Vagina (tissue), 2 donors: Measurements from ENCODE around the gene CCDC197.

Experiments used
- CTCF ChIP-seq, 3 experiments: fragments of 450-650 bp in 2 of 3; fragments of 200-600 bp in 1 of 3; sonication (generic) in 1 of 3; IDR thresholded peaks; one replicate each; pipeline ENCODE4 v1.5.1; 2017 to 2019; ENCODE audit warnings: antibody characterized with exemption in 3 of 3, mild to moderate bottlenecking in 2 of 3, moderate library complexity in 2 of 3
- POLR2A ChIP-seq, 2 donors: fragments of 450-650 bp; IDR thresholded peaks; one replicate each; pipeline ENCODE4 v1.6.1; 2017; ENCODE audit warnings: antibody characterized with exemption in 2 of 2, mild to moderate bottlenecking in 2 of 2, moderate library complexity in 2 of 2
- POLR2AphosphoS5 ChIP-seq, 2 donors: sonication (generic); formaldehyde crosslinking; IDR thresholded peaks; one replicate each; pipeline ENCODE4 v1.9.0; 2017; ENCODE audit warnings: antibody characterized with exemption in 2 of 2, mild to moderate bottlenecking in 2 of 2, low read depth in 1 of 2; ENCODE audit not compliant: insufficient read depth in 1 of 2

GRCh38 chr14:94005324-94006073 is 8.4 kb downstream of the CCDC197 start:
- TF ChIP-seq CTCF (IDR thresholded peaks at IDR 0.05), result no peak
- no peak for TF ChIP-seq POLR2A (IDR thresholded peaks at IDR 0.05)
- no peak for TF ChIP-seq POLR2AphosphoS5 (IDR thresholded peaks at IDR 0.05; ENCODE audit: insufficient read depth in 1 of 2, low read depth in 1 of 2)
